Mucosa of descending colon (tissue), 3 donors: ENCODE data around the gene C12orf57. TPM values are rescaled to one million over a fixed set of nuclear protein-coding genes. Genes with fewer than 3 reads are reported as not detected.

Experiments
- ATAC-seq: fragments of 200-7000 bp; cut with Tn5 transposase; one replicate; pipeline ENCODE4 v1.9.1; 2020; ENCODE audit warnings: mild to moderate bottlenecking, moderate library complexity
- DNase-seq, 3 donors: peaks; one replicate each; pipeline ENCODE4 v3.0.0-alpha.2; 2020
- H3K36me3 ChIP-seq: fragments of 200-600 bp; one replicate; pipeline ENCODE4 v1.8.0; 2021; ENCODE audit warnings: low read depth, mild to moderate bottlenecking
- H3K4me1 ChIP-seq: fragments of 200-600 bp; one replicate; pipeline ENCODE4 v1.8.0; 2021; ENCODE audit warnings: low read depth, mild to moderate bottlenecking
- H3K4me3 ChIP-seq: fragments of 200-600 bp; one replicate; pipeline ENCODE4 v1.8.0; 2021; ENCODE audit warnings: mild to moderate bottlenecking
- H3K9me3 ChIP-seq: fragments of 200-600 bp; one replicate; pipeline ENCODE4 v1.8.0; 2021; ENCODE audit warnings: mild to moderate bottlenecking
- CTCF ChIP-seq: fragments of 200-600 bp; IDR thresholded peaks from one replicate; pipeline ENCODE4 v1.8.0; 2022; ENCODE audit warnings: antibody characterized with exemption, mild to moderate bottlenecking
- intact Hi-C, 2 donors: fragments of 100-400 bp; cut with DNase I in 1 of 2; cut with micrococcal nuclease in 1 of 2; formaldehyde crosslinking; loops; one replicate each; pipeline versions ENCODE4 v1.11.0 to v1.11.1; 2022; cut with DNase I, micrococcal nuclease
- total RNA-seq, 3 donors: library from RNA; stranded (reverse); fragmentation: NEBNext Ultra II Directional in 2 of 3; extraction: Animal tissue kit (Norgen Biotek cat#: 25700) in 2 of 3; gene quantifications; one replicate each; pipeline versions ENCODE4 v1.2.1 to v1.2.4, GENCODE V29; 2021 to 2023
- donor health status: DM: no; HTN: no; CAD: no; lungs with moderate emphysema.
- donor health status: DM: no; HTN: no; CAD: no.
- donor health status: DM: no; HTN: yes; CAD: no.

The C12orf57 gene
- total RNA-seq, 3 donors from 2014 or later, result 113 to 175 (median 130) TPM

DNA sequence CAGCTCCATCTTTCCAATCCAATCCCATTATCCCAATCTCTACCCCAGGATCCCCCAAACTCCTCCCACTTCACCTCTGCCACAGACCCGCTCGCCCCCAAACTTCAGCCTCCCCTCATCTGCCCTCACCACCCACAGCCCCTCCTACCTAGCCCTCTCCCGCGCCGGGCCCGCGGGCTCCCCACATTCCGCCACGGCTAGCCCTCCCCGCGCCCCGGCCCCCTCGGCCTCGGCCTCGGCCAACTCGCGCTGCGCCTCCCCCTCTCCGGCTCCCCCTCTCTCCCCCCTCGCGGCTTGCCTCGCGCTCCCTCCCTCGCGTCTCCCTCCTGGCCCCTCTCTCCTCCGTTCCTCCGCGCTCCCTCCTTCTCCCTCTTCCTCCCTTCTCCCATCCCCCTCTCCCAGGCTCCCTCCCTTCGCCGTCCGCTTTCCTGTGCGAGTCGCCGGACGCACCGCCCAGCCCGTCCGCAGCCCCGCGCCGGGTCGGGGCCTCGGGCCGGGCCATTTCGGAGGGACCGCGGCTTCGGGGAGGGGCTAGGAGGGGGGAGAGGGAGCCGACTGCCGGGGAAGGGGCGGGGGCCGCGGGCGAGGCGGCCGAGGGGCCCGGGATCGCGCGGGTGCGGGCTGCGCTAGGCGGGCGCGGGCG lies 16.3 kb upstream of the C12orf57 start, which contains the start of gene ATN1:
Gene ATN1 (plus strand): TSS at position 581 of the 643 bp plus-strand sequence. CDS start 6,043 bp downstream, outside the sequence.
- DNase-seq, result peak; percentile 79 to 84 (median 84)
- Histone ChIP-seq H3K4me1 (peaks cover 45% of the 10 kb centered on the region), H3K4me3 (peak within 1 kb of the TSS; percentile 65), H3K9me3 (no peaks in the 10 kb centered on the region), H3K36me3 (no peaks in the 10 kb centered on the region)
- intact Hi-C loops, result no loop called here
- peak; percentile 45 for ATAC-seq
- no peak for TF ChIP-seq CTCF

DNA sequence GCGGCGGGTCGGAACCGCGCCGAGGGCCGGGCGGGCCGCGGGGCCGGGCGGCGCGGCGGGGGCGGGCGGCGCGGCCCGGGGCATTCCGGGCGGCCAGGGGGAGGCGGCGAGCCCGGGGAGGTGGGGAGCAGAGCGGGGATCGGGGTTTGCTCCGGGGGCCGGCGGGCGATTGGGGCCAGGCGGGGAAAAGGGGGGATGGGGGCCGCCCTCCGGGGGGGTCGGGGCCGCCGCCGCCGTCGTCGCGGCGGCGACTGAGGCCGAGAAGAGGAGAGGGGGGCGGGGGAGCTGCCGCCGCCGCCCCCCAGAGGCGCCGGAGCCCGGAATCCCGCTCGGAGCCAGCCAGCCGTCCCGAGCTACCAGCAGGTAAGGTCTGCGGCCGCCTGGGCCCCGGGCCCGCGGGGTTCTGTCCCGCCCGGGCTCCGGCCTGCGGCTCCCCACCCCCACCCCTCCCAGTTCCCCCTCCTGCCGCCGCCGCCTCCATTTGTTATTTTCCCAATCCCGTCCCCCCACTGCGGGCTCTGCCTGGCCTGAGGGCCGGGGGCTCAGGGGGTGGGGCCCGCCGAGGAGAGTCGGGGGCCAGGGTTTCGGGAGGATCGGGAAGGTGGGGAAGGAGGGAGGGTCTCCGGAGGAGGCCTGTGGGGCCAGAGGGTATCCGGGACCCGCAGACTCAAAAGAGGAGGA lies 15.7 kb upstream of the C12orf57 start:
- ATAC-seq (peak; percentile 1), DNase-seq (no peak)
- H3K4me3 ChIP-seq, result peak overlapping the region; percentile 65
- peaks cover 45% of the 10 kb centered on the region for H3K4me1 ChIP-seq
- H3K9me3 ChIP-seq, result no peaks in the 10 kb centered on the region
- TF ChIP-seq CTCF, result no peak
- H3K36me3 ChIP-seq, result no peaks in the 10 kb centered on the region
- intact Hi-C loops, result no loop called here

DNA sequence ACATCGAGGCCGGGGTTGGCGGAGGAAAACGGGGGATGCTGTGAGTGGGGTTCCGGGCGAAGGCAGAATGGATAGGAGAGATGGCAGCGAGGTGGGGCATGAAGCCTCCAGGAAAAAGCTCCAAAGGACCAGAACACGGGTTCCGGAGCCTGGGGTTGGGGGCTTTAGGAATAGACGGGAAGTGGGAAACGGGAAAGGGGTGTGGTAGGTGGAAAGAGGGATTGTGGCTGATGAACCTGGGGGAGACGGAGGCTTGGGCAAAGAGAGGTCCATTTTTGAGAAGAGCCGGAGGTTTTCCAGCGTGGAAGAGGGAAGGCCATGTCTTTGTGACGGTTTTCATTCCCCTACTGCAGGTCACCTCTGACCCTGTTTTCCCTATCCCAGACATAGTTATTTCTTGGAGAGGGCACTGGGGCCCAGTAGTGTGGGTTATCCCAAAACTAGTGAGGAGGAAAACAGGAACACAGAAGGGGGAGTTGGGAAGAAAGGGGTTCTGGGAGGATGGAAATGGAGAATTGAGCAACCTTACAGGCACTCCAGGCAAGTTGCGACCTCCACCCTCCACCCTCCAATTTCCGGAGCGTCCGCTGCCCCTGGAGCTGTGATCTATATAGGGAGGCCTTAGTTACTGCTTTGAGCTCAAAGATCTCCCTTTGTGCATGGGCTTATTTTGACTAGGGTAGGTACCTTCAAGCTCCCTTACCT lies 15.0 kb upstream of the C12orf57 start:
- Histone ChIP-seq H3K4me1 (peaks cover 52% of the 10 kb centered on the region), H3K9me3 (no peaks in the 10 kb centered on the region), H3K4me3 (peak overlapping the region; percentile 65), H3K36me3 (no peaks in the 10 kb centered on the region)
- no peak for TF ChIP-seq CTCF
- ATAC-seq (no peak), DNase-seq (no peak)
- intact Hi-C loops, result no loop called here

GRCh38 chr12:6929466-6930452 lies 14.1 kb upstream of the C12orf57 start:
- Histone ChIP-seq H3K4me1 (peaks cover 49% of the 10 kb centered on the region), H3K9me3 (no peaks in the 10 kb centered on the region), H3K36me3 (no peaks in the 10 kb centered on the region), H3K4me3 (no peak overlapping the region)
- TF ChIP-seq CTCF, result no peak
- intact Hi-C loops, result no loop called here
- no peak for ATAC-seq
- DNase-seq, result no peak

DNA sequence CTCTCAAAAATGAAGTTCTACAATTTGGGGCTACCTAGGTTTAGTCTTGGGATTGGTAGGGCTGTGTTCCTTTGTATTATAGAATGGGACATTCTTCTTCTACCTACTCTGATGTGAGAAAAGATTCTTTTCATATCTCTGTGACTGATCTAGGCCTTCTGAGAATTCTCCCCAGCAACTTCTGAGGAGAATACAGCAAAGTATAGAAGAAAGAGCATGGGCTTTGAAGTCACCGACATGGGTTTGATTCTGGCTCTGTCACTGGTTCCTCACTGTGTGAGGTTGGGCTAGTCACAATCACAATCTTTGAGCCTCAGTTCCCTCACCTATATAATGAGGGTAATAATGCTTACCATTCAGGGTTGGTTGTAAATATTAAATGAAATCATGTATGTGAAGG lies 11.1 kb upstream of the C12orf57 start:
- no peak for DNase-seq
- intact Hi-C loops, result no loop called here
- peaks cover 32% of the 10 kb centered on the region for H3K4me1 ChIP-seq
- no peak overlapping the region for H3K4me3 ChIP-seq
- no peaks in the 10 kb centered on the region for H3K9me3 ChIP-seq
- no peak for ATAC-seq
- no peaks in the 10 kb centered on the region for H3K36me3 ChIP-seq
- no peak for TF ChIP-seq CTCF
